ENCODE data around the gene HDAC2. TPM values are rescaled to one million over a fixed set of nuclear protein-coding genes. Genes with fewer than 3 reads are reported as not detected.
"Not testable (repeated sequence)": the region's sequence is repeated elsewhere in the genome, so short reads cannot be mapped to it uniquely, and the experiment has no call there.

Gene HDAC2
- total RNA-seq, 1 donor from 2014 or later, result 185 TPM

- peaks cover 16% of the 10 kb centered on the region for H3K4me1 Mint-ChIP-seq (ENCODE audit: unreplicated experiment)
- no peak for DNase-seq (ENCODE audit: low spot score)
- H3K9me3 Mint-ChIP-seq (ENCODE audit: unreplicated experiment), result no peaks in the 10 kb centered on the region
- peaks cover 17% of the 10 kb centered on the region for H3K36me3 Mint-ChIP-seq (ENCODE audit: low read depth, unreplicated experiment)
- H3K27ac Mint-ChIP-seq (ENCODE audit: unreplicated experiment), result peak overlapping the region; percentile 68
- H3K27me3 Mint-ChIP-seq (ENCODE audit: unreplicated experiment), result no peaks in the 10 kb centered on the region
- TF ChIP-seq CTCF (IDR thresholded peaks at IDR 0.05; ENCODE audit: unreplicated experiment), result no peak
- H3K4me3 Mint-ChIP-seq (ENCODE audit: unreplicated experiment), result no peak overlapping the region
Measured at GRCh38 chr6:113921299-113921904, 49.5 kb downstream of the HDAC2 start.

GRCh38 chr6:113920663-113921267, 50.2 kb downstream of the HDAC2 start:
- no peak for DNase-seq (ENCODE audit: low spot score)
- TF ChIP-seq CTCF (IDR thresholded peaks at IDR 0.05; ENCODE audit: unreplicated experiment), result no peak
- H3K27me3 Mint-ChIP-seq (ENCODE audit: unreplicated experiment), result no peaks in the 10 kb centered on the region
- peaks cover 17% of the 10 kb centered on the region for H3K36me3 Mint-ChIP-seq (ENCODE audit: low read depth, unreplicated experiment)
- H3K9me3 Mint-ChIP-seq (ENCODE audit: unreplicated experiment), result no peaks in the 10 kb centered on the region
- no peak overlapping the region for H3K4me3 Mint-ChIP-seq (ENCODE audit: unreplicated experiment)
- H3K4me1 Mint-ChIP-seq (ENCODE audit: unreplicated experiment), result peaks cover 16% of the 10 kb centered on the region
- no peak overlapping the region for H3K27ac Mint-ChIP-seq (ENCODE audit: unreplicated experiment)

GRCh38 chr6:113910285-113910684, 60.7 kb downstream of the HDAC2 start:
- not testable (repeated sequence) for H3K27me3 Mint-ChIP-seq (ENCODE audit: unreplicated experiment); H3K27ac Mint-ChIP-seq (ENCODE audit: unreplicated experiment); H3K4me3 Mint-ChIP-seq (ENCODE audit: unreplicated experiment); DNase-seq (ENCODE audit: low spot score); H3K36me3 Mint-ChIP-seq (ENCODE audit: low read depth, unreplicated experiment); H3K9me3 Mint-ChIP-seq (ENCODE audit: unreplicated experiment)
- peaks cover 32% of the 10 kb centered on the region for H3K4me1 Mint-ChIP-seq (ENCODE audit: unreplicated experiment)

- Mint-ChIP-seq H3K4me1 (ENCODE audit: unreplicated experiment) (peaks cover 41% of the 10 kb centered on the region), H3K27me3 (ENCODE audit: unreplicated experiment) (peaks cover 7% of the 10 kb centered on the region), H3K27ac (ENCODE audit: unreplicated experiment) (no peak overlapping the region), H3K9me3 (ENCODE audit: unreplicated experiment) (no peaks in the 10 kb centered on the region), H3K4me3 (ENCODE audit: unreplicated experiment) (no peak overlapping the region), H3K36me3 (ENCODE audit: low read depth, unreplicated experiment) (peaks cover 2% of the 10 kb centered on the region)
- DNase-seq (ENCODE audit: low spot score), result peak; percentile 47
- TF ChIP-seq CTCF (IDR thresholded peaks at IDR 0.05; ENCODE audit: unreplicated experiment), result peak; percentile 97
Measured at GRCh38 chr6:113909224-113909856, 61.6 kb downstream of the HDAC2 start.

- Mint-ChIP-seq H3K9me3 (ENCODE audit: unreplicated experiment) (no peaks in the 10 kb centered on the region), H3K4me1 (ENCODE audit: unreplicated experiment) (peaks cover 46% of the 10 kb centered on the region), H3K27me3 (ENCODE audit: unreplicated experiment) (peaks cover 7% of the 10 kb centered on the region), H3K4me3 (ENCODE audit: unreplicated experiment) (no peak overlapping the region), H3K36me3 (ENCODE audit: low read depth, unreplicated experiment) (peaks cover 2% of the 10 kb centered on the region), H3K27ac (ENCODE audit: unreplicated experiment) (no peak overlapping the region)
- no peak for TF ChIP-seq CTCF (IDR thresholded peaks at IDR 0.05; ENCODE audit: unreplicated experiment)
- no peak for DNase-seq (ENCODE audit: low spot score)
Measured at GRCh38 chr6:113908801-113909200, 62.1 kb downstream of the HDAC2 start.
